GM13977 (cell line): ENCODE results near the gene CCR9.
"Not testable (repeated sequence)": the region's sequence is repeated elsewhere in the genome, so short reads cannot be mapped to it uniquely, and the experiment has no call there.

Experiments used
- DNase-seq: peaks from one replicate; pipeline ENCODE4 v3.0.0; 2012; ENCODE audit warnings: low spot score
- CTCF ChIP-seq: IDR thresholded peaks from 2 replicates; pipeline ENCODE4 v1.5.1; 2012; ENCODE audit warnings: mild to moderate bottlenecking, control low read depth; ENCODE audit not compliant: insufficient read depth; ENCODE audit errors: extremely low read depth, missing control alignments
- in situ Hi-C: fragments of 300-500 bp; cut with MboI; formaldehyde crosslinking; loops from one replicate; pipeline ENCODE4 v1.12.0; 2022; ENCODE audit warnings: low sequenced_read_pairs, low pct_unique_long_range_greater_than_20kb, mixed read lengths, inconsistent platforms; ENCODE audit not compliant: unreplicated experiment

The CCR9 gene

GRCh38 chr3:45844616-45845015 lies 41.7 kb upstream of the CCR9 start:
- in situ Hi-C loops: no loop called here
- no peak for TF ChIP-seq CTCF
- DNase-seq: no peak

- TF ChIP-seq CTCF: no peak
- in situ Hi-C loops: no loop called here
- no peak for DNase-seq
These were observed 38.0 kb upstream of the CCR9 start for GRCh38 chr3:45848392-45848791.

- in situ Hi-C loops: no loop called here
- DNase-seq: no peak
- no peak for TF ChIP-seq CTCF
These were observed 33.5 kb upstream of the CCR9 start for GRCh38 chr3:45852828-45853227.

- DNase-seq, in situ Hi-C loops: not testable (repeated sequence)
These were observed 30.0 kb upstream of the CCR9 start for GRCh38 chr3:45856323-45856722.

- in situ Hi-C loops, DNase-seq: not testable (repeated sequence)
These were observed 29.3 kb upstream of the CCR9 start for GRCh38 chr3:45857024-45857423.

- in situ Hi-C loops: no loop called here
- no peak for TF ChIP-seq CTCF
- DNase-seq: no peak
These were observed 27.4 kb upstream of the CCR9 start for GRCh38 chr3:45858809-45859543.

- no peak for TF ChIP-seq CTCF
- in situ Hi-C loops: no loop called here
- DNase-seq: no peak
These were observed 25.9 kb upstream of the CCR9 start for GRCh38 chr3:45860481-45860880.
